Measurements from ENCODE around the gene SMC5. TPM values are rescaled to one million over a fixed set of nuclear protein-coding genes. Genes with fewer than 3 reads are reported as not detected.
"Not testable (repeated sequence)": the region's sequence is repeated elsewhere in the genome, so short reads cannot be mapped to it uniquely, and the experiment has no call there.

The SMC5 gene
- total RNA-seq, 1 experiment from 2014 or later: 7.7 TPM

- H3K36me3 ChIP-seq (ENCODE audit: control insufficient read depth, insufficient read depth, low read length): no peaks in the 10 kb centered on the region
- H3K4me1 ChIP-seq: no peaks in the 10 kb centered on the region
- intact Hi-C loops (cut with micrococcal nuclease; ENCODE audit: unreplicated experiment): no loop called here
- Mint-ChIP-seq H3K9me3 (ENCODE audit: unreplicated experiment) (no peaks in the 10 kb centered on the region), H3K27me3 (ENCODE audit: insufficient read depth, unreplicated experiment) (no peaks in the 10 kb centered on the region), H3K27ac (ENCODE audit: unreplicated experiment) (no peak overlapping the region), H3K36me3 (ENCODE audit: insufficient read depth, unreplicated experiment) (no peaks in the 10 kb centered on the region), H3K4me3 (ENCODE audit: unreplicated experiment) (no peak overlapping the region), H3K4me1 (ENCODE audit: low read depth, unreplicated experiment) (no peaks in the 10 kb centered on the region)
- POLR2A ChIA-PET: no interaction called here
- no peaks in the 10 kb centered on the region for H3K27me3 ChIP-seq (replicated peaks; ENCODE audit: control insufficient read depth, insufficient read depth, low read length)
- H3K4me3 ChIP-seq (ENCODE audit: low read depth, low read length): no peak overlapping the region
- no peak for DNase-seq
- TF ChIP-seq CTCF (IDR thresholded peaks at IDR 0.05; ENCODE audit: insufficient read depth in 1 of 2, low read depth in 1 of 2, low read length in 1 of 2, severe bottlenecking in 1 of 2, unreplicated experiment in 1 of 2): no peak
- CTCF ChIA-PET: no interaction called here
- BruUV-seq (replicated peaks): no TSS peak
- H3K9me3 ChIP-seq: no peaks in the 10 kb centered on the region
Observed at GRCh38 chr9:70232476-70232875, 26.3 kb upstream of the SMC5 start.

- H3K9me3 ChIP-seq; H3K27ac Mint-ChIP-seq (ENCODE audit: unreplicated experiment); intact Hi-C loops (cut with micrococcal nuclease; ENCODE audit: unreplicated experiment); H3K4me1 ChIP-seq; H3K4me3 Mint-ChIP-seq (ENCODE audit: unreplicated experiment); H3K36me3 Mint-ChIP-seq (ENCODE audit: insufficient read depth, unreplicated experiment); H3K4me3 ChIP-seq (ENCODE audit: low read depth, low read length); H3K4me1 Mint-ChIP-seq (ENCODE audit: low read depth, unreplicated experiment); DNase-seq; H3K36me3 ChIP-seq (ENCODE audit: control insufficient read depth, insufficient read depth, low read length); H3K27me3 ChIP-seq (replicated peaks; ENCODE audit: control insufficient read depth, insufficient read depth, low read length); H3K27me3 Mint-ChIP-seq (ENCODE audit: insufficient read depth, unreplicated experiment); POLR2A ChIA-PET; H3K9me3 Mint-ChIP-seq (ENCODE audit: unreplicated experiment); BruUV-seq (replicated peaks); CTCF ChIA-PET: not testable (repeated sequence)
Observed at GRCh38 chr9:70234208-70234607, 24.6 kb upstream of the SMC5 start.

GRCh38 chr9:70245952-70246351, 12.8 kb upstream of the SMC5 start:
- H3K4me1 Mint-ChIP-seq (ENCODE audit: low read depth, unreplicated experiment); BruUV-seq (replicated peaks); H3K4me3 ChIP-seq (ENCODE audit: low read depth, low read length); H3K4me3 Mint-ChIP-seq (ENCODE audit: unreplicated experiment); H3K4me1 ChIP-seq; H3K27me3 ChIP-seq (replicated peaks; ENCODE audit: control insufficient read depth, insufficient read depth, low read length); H3K27ac Mint-ChIP-seq (ENCODE audit: unreplicated experiment); H3K9me3 ChIP-seq; CTCF ChIA-PET; intact Hi-C loops (cut with micrococcal nuclease; ENCODE audit: unreplicated experiment); POLR2A ChIA-PET; H3K9me3 Mint-ChIP-seq (ENCODE audit: unreplicated experiment); H3K27me3 Mint-ChIP-seq (ENCODE audit: insufficient read depth, unreplicated experiment); DNase-seq; H3K36me3 Mint-ChIP-seq (ENCODE audit: insufficient read depth, unreplicated experiment); H3K36me3 ChIP-seq (ENCODE audit: control insufficient read depth, insufficient read depth, low read length): not testable (repeated sequence)

DNA sequence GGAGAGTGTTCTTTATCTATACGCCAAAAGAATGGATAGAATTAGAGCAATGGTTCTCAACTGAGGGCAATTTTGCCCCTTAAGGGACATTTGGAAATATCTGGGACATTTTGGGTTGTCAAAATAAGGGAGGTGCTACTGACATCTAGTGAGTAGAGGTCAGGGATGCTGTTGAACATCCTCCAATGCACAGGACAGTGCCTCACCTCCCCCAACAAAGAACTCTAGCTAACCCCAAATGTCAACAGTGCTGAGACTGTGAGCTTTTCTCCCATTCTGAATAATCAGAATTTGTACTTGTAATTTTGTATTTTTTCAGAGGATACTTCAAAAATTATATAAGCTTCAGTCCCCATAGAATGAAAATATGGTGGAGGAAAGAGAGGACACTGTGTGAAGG, 8.6 kb upstream of the SMC5 start:
- BruUV-seq (replicated peaks): no TSS peak
- no peak for DNase-seq
- Histone ChIP-seq H3K27me3 (replicated peaks; ENCODE audit: control insufficient read depth, insufficient read depth, low read length) (no peaks in the 10 kb centered on the region), H3K4me3 (ENCODE audit: low read depth, low read length) (no peak overlapping the region), H3K36me3 (ENCODE audit: control insufficient read depth, insufficient read depth, low read length) (no peaks in the 10 kb centered on the region), H3K4me1 (no peaks in the 10 kb centered on the region), H3K9me3 (no peaks in the 10 kb centered on the region)
- H3K36me3 Mint-ChIP-seq (ENCODE audit: insufficient read depth, unreplicated experiment): no peaks in the 10 kb centered on the region
- TF ChIP-seq CTCF (IDR thresholded peaks at IDR 0.05; ENCODE audit: insufficient read depth in 1 of 2, low read depth in 1 of 2, low read length in 1 of 2, severe bottlenecking in 1 of 2, unreplicated experiment in 1 of 2): no peak
- no peak overlapping the region for H3K27ac Mint-ChIP-seq (ENCODE audit: unreplicated experiment)
- H3K4me1 Mint-ChIP-seq (ENCODE audit: low read depth, unreplicated experiment): no peaks in the 10 kb centered on the region
- no peaks in the 10 kb centered on the region for H3K27me3 Mint-ChIP-seq (ENCODE audit: insufficient read depth, unreplicated experiment)
- ChIA-PET CTCF (no interaction called here), POLR2A (no interaction called here)
- H3K4me3 Mint-ChIP-seq (ENCODE audit: unreplicated experiment): no peak overlapping the region
- no peaks in the 10 kb centered on the region for H3K9me3 Mint-ChIP-seq (ENCODE audit: unreplicated experiment)
- intact Hi-C loops (cut with micrococcal nuclease; ENCODE audit: unreplicated experiment): no loop called here

Data from Caco-2 (cell line).